ENCODE results near the gene HSP90B1.

GRCh38 chr12:103881261-103881660 is 48.9 kb upstream of the HSP90B1 start:
- TF ChIP-seq POLR2AphosphoS5 (IDR thresholded peaks at IDR 0.05) (no peak), CTCF (IDR thresholded peaks at IDR 0.05) (no peak), EP300 (IDR thresholded peaks at IDR 0.05) (no peak), POLR2A (IDR thresholded peaks at IDR 0.05) (no peak)

All from stomach (tissue), 4 donors.